ENCODE data around the gene RNF31.

GRCh38 chr14:24162093-24162492 is 14.8 kb downstream of the RNF31 start:
- TF ChIP-seq CTCF (IDR thresholded peaks at IDR 0.05; ENCODE audit: low read depth, low read length, poor library complexity, severe bottlenecking): no peak
- TF ChIP-seq EZH2phosphoT487 (IDR thresholded peaks at IDR 0.05; ENCODE audit: borderline replicate concordance, low read length): no peak
